IMR-90 (cell line): ENCODE data around the gene TICAM1. TPM values are rescaled to one million over a fixed set of nuclear protein-coding genes. Genes with fewer than 3 reads are reported as not detected.
A peak's percentile ranks its signal among the peaks of the same experiment; 100 is the strongest.

Experiments used
- ATAC-seq: fragments of 200-7000 bp; cut with Tn5 transposase; 2 replicates; pipeline ENCODE4 v1.9.1; 2020; ENCODE audit warnings: low read depth, mild to moderate bottlenecking, moderate library complexity
- BruUV-seq: library from RNA; stranded (reverse); fragments of 400-500 nt; replicated peaks from 2 replicates; lab custom pipeline; 2021; lab: Mats Ljungman, UMichigan
- CTCF ChIA-PET: fragments of 300-600 bp; formaldehyde crosslinking; extraction: SDS; loops from one replicate; lab custom pipeline; 2021; ENCODE audit warnings: antibody characterized with exemption; lab: Yijun Ruan, JAX
- POLR2A ChIA-PET: fragments of 300-600 bp; sonication (Branson Sonifier 250); formaldehyde crosslinking; loops from one replicate; lab custom pipeline; 2022; ENCODE audit warnings: antibody characterized with exemption; ENCODE audit not compliant: unreplicated experiment; lab: Charles Lee
- DNase-seq: peaks from one replicate; pipeline ENCODE4 v3.0.0; 2013
- H2AFZ ChIP-seq: replicated peaks from 2 replicates; pipeline ENCODE3; 2013; ENCODE audit warnings: low read length, mild to moderate bottlenecking; ENCODE audit not compliant: poor library complexity
- H2AK5ac ChIP-seq: 2 replicates; pipeline ENCODE4 v1.6.1; 2013; ENCODE audit warnings: low read depth, low read length, inconsistent platforms
- H2AK9ac ChIP-seq: replicated peaks from 2 replicates; pipeline ENCODE3; 2013; ENCODE audit warnings: mild to moderate bottlenecking, low read depth, low read length, moderate library complexity; ENCODE audit not compliant: poor library complexity
- H2BK120ac ChIP-seq: 2 replicates; pipeline ENCODE4 v1.6.1; 2013; ENCODE audit warnings: low read depth, low read length, inconsistent platforms
- H2BK15ac ChIP-seq: 3 replicates; pipeline ENCODE4 v1.6.1; 2013; ENCODE audit warnings: low read depth, low read length, inconsistent platforms
- H2BK20ac ChIP-seq: 2 replicates; pipeline ENCODE4 v1.6.1; 2013; ENCODE audit warnings: low read depth, mild to moderate bottlenecking, inconsistent platforms, low read length, moderate library complexity
- H2BK5ac ChIP-seq: 2 replicates; pipeline ENCODE4 v1.6.1; 2013; ENCODE audit warnings: mild to moderate bottlenecking, low read depth, low read length, inconsistent platforms; ENCODE audit not compliant: poor library complexity, severe bottlenecking
- H3K14ac ChIP-seq: replicated peaks from 2 replicates; pipeline ENCODE4 v1.6.1; 2013; ENCODE audit warnings: low read depth, low read length, inconsistent platforms
- H3K18ac ChIP-seq: 2 replicates; pipeline ENCODE4 v1.6.1; 2013; ENCODE audit warnings: low read depth, low read length, control low read depth
- H3K23ac ChIP-seq: 2 replicates; pipeline ENCODE4 v1.6.1; 2013; ENCODE audit warnings: low read depth, low read length, inconsistent platforms
- H3K27ac ChIP-seq: 2 replicates; pipeline ENCODE4 v1.5.1; 2013; ENCODE audit warnings: mild to moderate bottlenecking, control low read depth, low read length; ENCODE audit not compliant: insufficient read depth
- H3K27me3 ChIP-seq: 2 replicates; pipeline ENCODE4 v1.6.1; 2013; ENCODE audit warnings: low read length; ENCODE audit not compliant: control insufficient read depth, insufficient read depth
- H3K36me3 ChIP-seq: 2 replicates; pipeline ENCODE4 v1.6.1; 2013; ENCODE audit warnings: low read length, mixed read lengths; ENCODE audit not compliant: control insufficient read depth, insufficient read depth
- H3K4ac ChIP-seq: 2 replicates; pipeline ENCODE4 v1.6.1; 2013; ENCODE audit warnings: low read depth, low read length, inconsistent platforms
- H3K4me1 ChIP-seq: 2 replicates; pipeline ENCODE4 v1.6.1; 2013; ENCODE audit warnings: low read length, mixed read lengths; ENCODE audit not compliant: control insufficient read depth, insufficient read depth
- H3K4me2 ChIP-seq: 2 replicates; pipeline ENCODE4 v1.6.1; 2013; ENCODE audit warnings: low read depth, mild to moderate bottlenecking, control low read depth, low read length, moderate library complexity
- H3K4me3 ChIP-seq: 2 replicates; pipeline ENCODE4 v1.5.1; 2013; ENCODE audit warnings: low read depth, mild to moderate bottlenecking, control low read depth, low read length, moderate library complexity; ENCODE audit not compliant: insufficient read depth
- H3K56ac ChIP-seq: 2 replicates; pipeline ENCODE4 v1.6.1; 2013; ENCODE audit warnings: low read length, inconsistent platforms; ENCODE audit not compliant: insufficient read depth; ENCODE audit errors: extremely low read depth
- H3K79me1 ChIP-seq, 2 experiments: 2 replicates each; pipeline ENCODE4 v1.6.1; 2013; ENCODE audit warnings: low read length in 2 of 2, inconsistent platforms in 1 of 2, low read depth in 1 of 2
- H3K9ac ChIP-seq: 2 replicates; pipeline ENCODE4 v1.6.1; 2013; ENCODE audit warnings: low read depth, low read length, control low read depth
- H3K9me1 ChIP-seq: 2 replicates; pipeline ENCODE4 v1.6.1; 2013; ENCODE audit warnings: low read length, inconsistent platforms; ENCODE audit not compliant: insufficient read depth
- H3K9me3 ChIP-seq: 2 replicates; pipeline ENCODE4 v1.6.1; 2013; ENCODE audit warnings: low read length; ENCODE audit not compliant: control insufficient read depth, insufficient read depth
- H4K20me1 ChIP-seq: 2 replicates; pipeline ENCODE4 v1.6.1; 2013; ENCODE audit warnings: low read length, inconsistent platforms; ENCODE audit not compliant: insufficient read depth
- H4K5ac ChIP-seq: 2 replicates; pipeline ENCODE4 v1.6.1; 2013; ENCODE audit warnings: mild to moderate bottlenecking, low read depth, low read length, control low read depth
- H4K8ac ChIP-seq, 2 experiments: 2 replicates each; pipeline ENCODE4 v1.6.1; 2013; ENCODE audit warnings: low read depth in 2 of 2, low read length in 2 of 2, control low read depth in 1 of 2, inconsistent platforms in 1 of 2
- H4K91ac ChIP-seq: 2 replicates; pipeline ENCODE4 v1.6.1; 2013; ENCODE audit warnings: low read depth, low read length, inconsistent platforms; ENCODE audit not compliant: insufficient read depth
- MAFK ChIP-seq: IDR thresholded peaks from 2 replicates; pipeline ENCODE4 v1.6.1; 2012; ENCODE audit warnings: low read depth, low read length, improper control_type of control experiment
- NFE2L2 ChIP-seq: fragments of 150-350 bp; IDR thresholded peaks from 2 replicates; pipeline ENCODE4 v1.6.1; 2016; ENCODE audit warnings: low read depth, mild to moderate bottlenecking, low read length
- RAD21 ChIP-seq: IDR thresholded peaks from 2 replicates; pipeline ENCODE4 v1.6.1; 2012; ENCODE audit warnings: low read length, improper control_type of control experiment
- WGBS, 2 experiments: methylation state at CpG; one replicate each; pipeline versions ENCODE4 v1.1.5 to v1.1.7; 2013; ENCODE audit warnings: missing lambda C conversion rate in 2 of 2; ENCODE audit not compliant: insufficient read length in 1 of 2; ENCODE audit errors: extremely low coverage in 2 of 2; 5-methylcytosine and 5-hydroxymethylcytosine counted together
- dilution Hi-C: fragments of 300-500 bp; cut with HindIII; formaldehyde crosslinking; loops from one replicate; pipeline ENCODE4 v1.14.3; 2018; ENCODE audit warnings: low sequenced_read_pairs; ENCODE audit not compliant: unreplicated experiment
- in situ Hi-C: fragments of 300-500 bp; cut with MboI; formaldehyde crosslinking; loops from 3 replicates; pipeline ENCODE4 v1.14.3; 2019; ENCODE audit warnings: low sequenced_read_pairs, inconsistent platforms, mixed read lengths
- intact Hi-C: fragments of 100-400 bp; cut with micrococcal nuclease; formaldehyde crosslinking; loops from 2 replicates; pipeline ENCODE4 v1.10.0; 2022
- polyA plus RNA-seq, 3 experiments: library from polyadenylated mRNA; depleted of rRNA; stranded (reverse); fragments of >200 nt; gene quantifications; 2 replicates each; pipeline ENCODE4 v1.2.3, GENCODE V29; 2012; ENCODE audit warnings: low replicate concordance in 1 of 3
- total RNA-seq: library from RNA; depleted of rRNA; stranded (reverse); fragments of >200 nt; gene quantifications from 2 replicates; pipeline ENCODE4 v1.2.3, GENCODE V29; 2012

TICAM1 gene
- total and polyA plus RNA-seq, 2 of the 4 experiments (the other 2 are of a cell fraction): 0.90 to 9.2 TPM

- Histone ChIP-seq H2BK20ac (no peak overlapping the region), H4K20me1 (no peaks in the 10 kb centered on the region), H3K36me3 (no peaks in the 10 kb centered on the region), H3K18ac (no peak overlapping the region), H2BK120ac (no peak overlapping the region), H3K4ac (no peak overlapping the region), H3K27ac (no peak overlapping the region), H2BK5ac (no peak overlapping the region), H3K23ac (no peak overlapping the region), H3K27me3 (no peaks in the 10 kb centered on the region), H3K4me2 (no peak overlapping the region), H3K9ac (no peak overlapping the region), H4K91ac (no peak overlapping the region), H3K79me1 (no peaks in the 10 kb centered on the region), H3K4me3 (no peak overlapping the region), H4K5ac (no peak overlapping the region), H3K56ac (no peak overlapping the region), H2AK5ac (no peak overlapping the region), H2AK9ac (no peak overlapping the region), H2AFZ (no peak overlapping the region), H3K9me3 (no peaks in the 10 kb centered on the region), H3K14ac (no peak overlapping the region), H2BK15ac (no peak overlapping the region), H3K4me1 (peaks cover 4% of the 10 kb centered on the region; the same call in 1 of the 2 replicates), H3K9me1 (no peaks in the 10 kb centered on the region; the same call in 1 of the 2 replicates), H4K8ac (0 out of 4 replicates have a peak overlapping the region, but pooled peaks of 1 of the 2 experiments have one; percentile 9)
- no CpG with 5 or more reads among the region's 11 CpGs for WGBS, 2 experiments
- DNase-seq: no peak
- ChIA-PET CTCF (interaction anchor here (0.7 kb wide), 1 partner anchor 11 kb away, joined by 3 read pairs; no protein-coding TSS in a partner anchor), POLR2A (no interaction called here)
- no TSS peak for BruUV-seq
- in situ Hi-C loops: no loop called here
- no peak for ATAC-seq
- intact Hi-C loops: no loop called here
- dilution Hi-C loops: no loop called here
- TF ChIP-seq RAD21 (no peak), MAFK (no peak), NFE2L2 (no peak)
Measured at GRCh38 chr19:4879041-4879440, 47.5 kb upstream of the TICAM1 start.
